Peyer's patch (tissue), 4 donors: ENCODE data around the gene MYRIP. TPM values are rescaled to one million over a fixed set of nuclear protein-coding genes. Genes with fewer than 3 reads are reported as not detected.
A peak's percentile ranks its signal among the peaks of the same experiment; 100 is the strongest.

Experiments
- DNase-seq, 3 donors: peaks; one replicate each; pipeline ENCODE4 v3.0.0-alpha.2; 2017 to 2019
- H3K27ac ChIP-seq, 4 donors: fragments of 200-600 bp; sonication (generic); one replicate each; pipeline ENCODE4 v1.5.1; 2016 to 2019
- H3K27me3 ChIP-seq, 2 donors: fragments of 200-600 bp; sonication (generic); one replicate each; pipeline ENCODE4 v1.5.1; 2019
- H3K36me3 ChIP-seq, 3 donors: fragments of 200-600 bp; sonication (generic); one replicate each; pipeline ENCODE4 v1.5.1; 2016 to 2019
- H3K4me1 ChIP-seq, 4 donors: fragments of 200-600 bp; sonication (generic); one replicate each; pipeline ENCODE4 v1.5.1; 2016 to 2019
- H3K4me3 ChIP-seq, 4 donors: fragments of 200-600 bp; sonication (generic); 1 replicate in 3 of 4; 2 replicates in 1 of 4; pipeline ENCODE4 v1.5.1; 2016 to 2019; ENCODE audit warnings: mild to moderate bottlenecking in 1 of 4
- H3K9me3 ChIP-seq, 4 donors: fragments of 200-600 bp; sonication (generic); one replicate each; pipeline ENCODE4 v1.5.1; 2016 to 2019; ENCODE audit warnings: mild to moderate bottlenecking in 1 of 4
- CTCF ChIP-seq, 6 experiments: fragments of 450-650 bp in 4 of 6; fragments of 200-600 bp in 2 of 6; sonication (generic) in 1 of 6; IDR thresholded peaks; one replicate each; pipeline ENCODE4 v1.5.1; 2017 to 2019; ENCODE audit warnings: antibody characterized with exemption in 6 of 6, mild to moderate bottlenecking in 3 of 6, moderate library complexity in 1 of 6
- POLR2A ChIP-seq, 2 donors: fragments of 450-650 bp; IDR thresholded peaks; one replicate each; pipeline ENCODE4 v1.5.1; 2017; ENCODE audit warnings: antibody characterized with exemption in 2 of 2, mild to moderate bottlenecking in 2 of 2, moderate library complexity in 2 of 2
- total RNA-seq, 4 donors: library from RNA; depleted of rRNA; stranded (reverse); fragments of >200 nt; gene quantifications; one replicate each; pipeline ENCODE4 v1.1.0, GENCODE V29; 2016

MYRIP gene
- total RNA-seq, 4 donors from 2014 or later: 6.0 to 12.4 (median 8.3) TPM

GRCh38 chr3:39961230-39961629, 151.8 kb downstream of the MYRIP start:
- no peak for DNase-seq
- H3K9me3 ChIP-seq: no peaks in the 10 kb centered on the region
- no peak overlapping the region for H3K4me3 ChIP-seq
- no peaks in the 10 kb centered on the region for H3K36me3 ChIP-seq
- H3K27me3 ChIP-seq: no peaks in the 10 kb centered on the region
- no peak for TF ChIP-seq CTCF (IDR thresholded peaks at IDR 0.05)
- no peak for TF ChIP-seq POLR2A (IDR thresholded peaks at IDR 0.05)
- no peaks in the 10 kb centered on the region for H3K4me1 ChIP-seq
- H3K27ac ChIP-seq: peak overlapping the region in 2 of 4 donors; percentile 47 to 54

DNA sequence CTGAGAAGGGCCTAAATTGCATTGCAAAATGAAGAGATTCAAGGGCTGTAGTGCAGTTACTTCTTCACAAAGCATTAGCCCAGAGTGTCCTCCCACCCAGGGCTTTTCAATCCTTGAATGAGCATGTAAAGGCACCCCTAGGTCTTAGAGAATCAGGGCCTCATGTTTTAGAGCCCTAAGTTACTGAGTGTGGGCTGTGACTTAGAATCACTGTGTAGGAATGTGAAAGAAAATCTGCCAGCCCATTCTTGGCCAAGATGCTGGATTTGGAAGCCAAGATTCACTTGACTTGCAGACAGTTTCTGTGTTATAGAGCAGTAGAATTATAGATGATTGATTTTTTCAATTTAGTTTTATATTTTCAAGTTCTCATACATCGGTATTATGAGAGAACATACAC, 153.2 kb downstream of the MYRIP start:
- H3K4me1 ChIP-seq: no peaks in the 10 kb centered on the region
- no peak for DNase-seq
- TF ChIP-seq POLR2A (IDR thresholded peaks at IDR 0.05): no peak
- no peak for TF ChIP-seq CTCF (IDR thresholded peaks at IDR 0.05)
- H3K9me3 ChIP-seq: no peaks in the 10 kb centered on the region
- H3K27me3 ChIP-seq: no peaks in the 10 kb centered on the region
- H3K4me3 ChIP-seq: no peak overlapping the region
- H3K36me3 ChIP-seq: no peaks in the 10 kb centered on the region
- peak overlapping the region in 1 of 4 donors; percentile 8 for H3K27ac ChIP-seq

- Histone ChIP-seq H3K36me3 (no peaks in the 10 kb centered on the region), H3K27me3 (no peaks in the 10 kb centered on the region), H3K27ac (no peak overlapping the region), H3K9me3 (no peaks in the 10 kb centered on the region), H3K4me3 (no peak overlapping the region), H3K4me1 (no peaks in the 10 kb centered on the region)
- no peak for DNase-seq
- no peak for TF ChIP-seq POLR2A (IDR thresholded peaks at IDR 0.05)
- TF ChIP-seq CTCF (IDR thresholded peaks at IDR 0.05): no peak
These were observed 156.1 kb downstream of the MYRIP start for GRCh38 chr3:39965461-39965860.

DNA sequence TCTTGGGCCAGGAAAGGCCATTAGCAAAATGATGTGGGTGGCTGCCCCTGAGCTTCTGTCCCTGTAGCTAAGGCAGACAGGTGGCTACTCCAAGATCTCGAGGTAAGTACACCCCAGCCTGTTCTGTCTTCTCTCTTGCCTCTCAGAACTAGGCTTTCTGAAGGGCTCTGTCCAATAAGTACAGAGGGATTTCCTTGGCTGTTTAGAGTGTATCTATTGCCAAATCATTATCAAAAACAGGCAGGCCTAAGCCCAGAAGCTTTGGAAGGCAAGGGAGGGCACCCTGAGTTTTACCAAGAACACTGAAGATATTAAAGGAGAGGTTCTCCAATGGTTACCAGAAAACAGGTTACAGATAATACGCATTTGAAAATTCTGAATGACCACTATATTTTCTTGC, 156.6 kb downstream of the MYRIP start:
- TF ChIP-seq CTCF (IDR thresholded peaks at IDR 0.05): no peak
- TF ChIP-seq POLR2A (IDR thresholded peaks at IDR 0.05): no peak
- Histone ChIP-seq H3K36me3 (no peaks in the 10 kb centered on the region), H3K9me3 (no peaks in the 10 kb centered on the region), H3K4me1 (no peaks in the 10 kb centered on the region), H3K27ac (no peak overlapping the region), H3K27me3 (no peaks in the 10 kb centered on the region), H3K4me3 (no peak overlapping the region)
- no peak for DNase-seq

DNA sequence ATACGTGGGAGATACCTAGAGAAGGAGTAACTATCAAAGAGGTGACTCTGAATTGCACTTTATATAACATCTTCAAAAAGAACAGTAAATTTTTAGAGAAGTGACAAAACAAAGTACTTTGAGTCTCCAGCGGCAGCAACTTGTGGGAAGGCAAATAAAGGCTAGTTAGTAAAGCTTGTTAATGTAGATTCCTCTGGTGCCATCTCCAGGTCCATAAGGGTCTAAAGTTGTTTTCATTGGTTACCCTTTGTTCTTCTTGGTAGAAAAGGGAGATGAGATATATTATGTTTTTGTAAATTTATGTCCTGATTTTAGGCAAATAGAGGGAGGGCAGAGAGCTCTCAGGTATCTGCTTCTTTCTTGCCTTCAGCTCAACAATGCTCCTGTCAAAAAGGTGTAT, 161.6 kb downstream of the MYRIP start:
- Histone ChIP-seq H3K27ac (no peak overlapping the region), H3K4me1 (no peaks in the 10 kb centered on the region), H3K36me3 (no peaks in the 10 kb centered on the region), H3K9me3 (no peaks in the 10 kb centered on the region), H3K4me3 (no peak overlapping the region), H3K27me3 (no peaks in the 10 kb centered on the region)
- TF ChIP-seq CTCF (IDR thresholded peaks at IDR 0.05) (peak in 1 of 6 experiments; percentile 16), POLR2A (IDR thresholded peaks at IDR 0.05) (no peak)
- DNase-seq: no peak

DNA sequence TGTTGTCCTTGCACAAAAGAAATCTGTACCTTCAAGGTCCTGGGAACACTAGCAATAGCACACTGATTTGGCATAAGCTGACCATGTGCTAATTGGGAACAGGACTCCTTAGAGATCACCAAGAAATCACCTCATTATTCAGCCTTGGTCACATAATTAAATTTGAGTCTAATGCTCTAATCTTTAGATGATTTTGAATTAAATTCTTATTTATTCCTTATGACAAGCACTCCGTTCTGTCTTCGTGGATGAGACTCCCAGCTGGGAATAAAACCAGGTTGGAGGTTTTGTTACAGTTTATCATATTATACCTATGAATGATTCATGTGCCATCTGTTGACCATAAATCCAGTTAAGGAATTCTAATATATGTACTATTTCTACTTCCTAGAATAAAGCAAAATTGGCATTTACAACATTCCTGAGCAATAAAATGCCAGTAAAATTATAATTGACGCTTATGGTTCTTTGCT, 162.2 kb downstream of the MYRIP start:
- H3K36me3 ChIP-seq: no peaks in the 10 kb centered on the region
- H3K27ac ChIP-seq: no peak overlapping the region
- no peaks in the 10 kb centered on the region for H3K4me1 ChIP-seq
- H3K27me3 ChIP-seq: no peaks in the 10 kb centered on the region
- no peak for TF ChIP-seq CTCF (IDR thresholded peaks at IDR 0.05)
- no peak for TF ChIP-seq POLR2A (IDR thresholded peaks at IDR 0.05)
- no peak for DNase-seq
- H3K9me3 ChIP-seq: no peaks in the 10 kb centered on the region
- no peak overlapping the region for H3K4me3 ChIP-seq
